Measurements from ENCODE around the gene MMP25.
"Not testable (repeated sequence)": the region's sequence is repeated elsewhere in the genome, so short reads cannot be mapped to it uniquely, and the experiment has no call there.

Gene MMP25

GRCh38 chr16:3060339-3061127 lies 14.2 kb downstream of the MMP25 start:
- H3K27ac ChIP-seq (ENCODE audit: low read depth, low read length), result no peak overlapping the region
- H3K9me3 ChIP-seq (ENCODE audit: control insufficient read depth in 1 of 2, low read length in 2 of 2), result no peaks in the 10 kb centered on the region
- H3K4me3 ChIP-seq (ENCODE audit: low read depth in 1 of 2, low read length in 2 of 2), result peak overlapping the region in 1 of 2 donors; percentile 78
- peaks cover 17 to 21% of the 10 kb centered on the region in 2 donors for H3K4me1 ChIP-seq (ENCODE audit: control insufficient read depth in 1 of 2, insufficient read depth in 2 of 2, low read length in 2 of 2)
- no peaks in the 10 kb centered on the region for H3K36me3 ChIP-seq (ENCODE audit: control insufficient read depth in 1 of 2, insufficient read depth in 2 of 2, low read length in 2 of 2)
- no peaks in the 10 kb centered on the region for H3K27me3 ChIP-seq (ENCODE audit: control insufficient read depth in 1 of 2, insufficient read depth in 2 of 2, low read length in 2 of 2)
- peak overlapping the region in 1 of 2 donors; percentile 83 for H3K9ac ChIP-seq (ENCODE audit: low read depth in 1 of 2, low read length in 2 of 2)

- peaks cover 27 to 31% of the 10 kb centered on the region in 2 donors for H3K4me1 ChIP-seq (ENCODE audit: control insufficient read depth in 1 of 2, insufficient read depth in 2 of 2, low read length in 2 of 2)
Observed at GRCh38 chr16:3062553-3062952, 16.2 kb downstream of the MMP25 start.

GRCh38 chr16:3063625-3064386 lies 17.4 kb downstream of the MMP25 start:
- no peak overlapping the region for H3K4me3 ChIP-seq (ENCODE audit: low read depth in 1 of 2, low read length in 2 of 2)
- no peaks in the 10 kb centered on the region for H3K27me3 ChIP-seq (ENCODE audit: control insufficient read depth in 1 of 2, insufficient read depth in 2 of 2, low read length in 2 of 2)
- peaks cover 0 to 8% of the 10 kb centered on the region in 2 donors for H3K36me3 ChIP-seq (ENCODE audit: control insufficient read depth in 1 of 2, insufficient read depth in 2 of 2, low read length in 2 of 2)
- no peaks in the 10 kb centered on the region for H3K9me3 ChIP-seq (ENCODE audit: control insufficient read depth in 1 of 2, low read length in 2 of 2)
- no peak overlapping the region for H3K27ac ChIP-seq (ENCODE audit: low read depth, low read length)
- no peak overlapping the region for H3K9ac ChIP-seq (ENCODE audit: low read depth in 1 of 2, low read length in 2 of 2)
- peaks cover 27 to 34% of the 10 kb centered on the region in 2 donors for H3K4me1 ChIP-seq (ENCODE audit: control insufficient read depth in 1 of 2, insufficient read depth in 2 of 2, low read length in 2 of 2)

More at GRCh38 chr16:3062553-3062952, 16.2 kb downstream of the MMP25 start:
- Histone ChIP-seq H3K9ac (ENCODE audit: low read depth in 1 of 2, low read length in 2 of 2) (no peak overlapping the region), H3K4me3 (ENCODE audit: low read depth in 1 of 2, low read length in 2 of 2) (no peak overlapping the region), H3K36me3 (ENCODE audit: control insufficient read depth in 1 of 2, insufficient read depth in 2 of 2, low read length in 2 of 2) (no peaks in the 10 kb centered on the region), H3K9me3 (ENCODE audit: control insufficient read depth in 1 of 2, low read length in 2 of 2) (no peaks in the 10 kb centered on the region), H3K27me3 (ENCODE audit: control insufficient read depth in 1 of 2, insufficient read depth in 2 of 2, low read length in 2 of 2) (no peaks in the 10 kb centered on the region), H3K27ac (ENCODE audit: low read depth, low read length) (no peak overlapping the region)

GRCh38 chr16:3065069-3065741 lies 18.8 kb downstream of the MMP25 start, which contains the start of gene IL32:
IL32 (plus strand) TSS chr16:3065640; CDS start chr16:3065812, 172 bp downstream.
- peaks cover 0 to 11% of the 10 kb centered on the region in 2 donors for H3K36me3 ChIP-seq (ENCODE audit: control insufficient read depth in 1 of 2, insufficient read depth in 2 of 2, low read length in 2 of 2)
- H3K9ac ChIP-seq (ENCODE audit: low read depth in 1 of 2, low read length in 2 of 2), result peak within 1 kb of the TSS; percentile 55 to 89
- H3K9me3 ChIP-seq (ENCODE audit: control insufficient read depth in 1 of 2, low read length in 2 of 2), result no peaks in the 10 kb centered on the region
- peak within 1 kb of the TSS; percentile 59 for H3K27ac ChIP-seq (ENCODE audit: low read depth, low read length)
- H3K4me3 ChIP-seq (ENCODE audit: low read depth in 1 of 2, low read length in 2 of 2), result peak within 1 kb of the TSS; percentile 76
- H3K4me1 ChIP-seq (ENCODE audit: control insufficient read depth in 1 of 2, insufficient read depth in 2 of 2, low read length in 2 of 2), result peaks cover 19 to 26% of the 10 kb centered on the region in 2 donors
- H3K27me3 ChIP-seq (ENCODE audit: control insufficient read depth in 1 of 2, insufficient read depth in 2 of 2, low read length in 2 of 2), result no peaks in the 10 kb centered on the region

GRCh38 chr16:3065742-3066439 lies 19.5 kb downstream of the MMP25 start:
- H3K27ac ChIP-seq (ENCODE audit: low read depth, low read length), result peak overlapping the region; percentile 53
- peaks cover 0 to 11% of the 10 kb centered on the region in 2 donors for H3K36me3 ChIP-seq (ENCODE audit: control insufficient read depth in 1 of 2, insufficient read depth in 2 of 2, low read length in 2 of 2)
- no peaks in the 10 kb centered on the region for H3K27me3 ChIP-seq (ENCODE audit: control insufficient read depth in 1 of 2, insufficient read depth in 2 of 2, low read length in 2 of 2)
- H3K9ac ChIP-seq (ENCODE audit: low read depth in 1 of 2, low read length in 2 of 2), result peak overlapping the region; percentile 55 to 89
- H3K4me3 ChIP-seq (ENCODE audit: low read depth in 1 of 2, low read length in 2 of 2), result peak overlapping the region; percentile 76
- peaks cover 14 to 26% of the 10 kb centered on the region in 2 donors for H3K4me1 ChIP-seq (ENCODE audit: control insufficient read depth in 1 of 2, insufficient read depth in 2 of 2, low read length in 2 of 2)
- no peaks in the 10 kb centered on the region for H3K9me3 ChIP-seq (ENCODE audit: control insufficient read depth in 1 of 2, low read length in 2 of 2)

- peak overlapping the region; percentile 76 for H3K4me3 ChIP-seq (ENCODE audit: low read depth in 1 of 2, low read length in 2 of 2)
- H3K27ac ChIP-seq (ENCODE audit: low read depth, low read length), result peak overlapping the region; percentile 53
- H3K36me3 ChIP-seq (ENCODE audit: control insufficient read depth in 1 of 2, insufficient read depth in 2 of 2, low read length in 2 of 2), result peaks cover 0 to 11% of the 10 kb centered on the region in 2 donors
- H3K27me3 ChIP-seq (ENCODE audit: control insufficient read depth in 1 of 2, insufficient read depth in 2 of 2, low read length in 2 of 2), result no peaks in the 10 kb centered on the region
- no peaks in the 10 kb centered on the region for H3K9me3 ChIP-seq (ENCODE audit: control insufficient read depth in 1 of 2, low read length in 2 of 2)
- peak overlapping the region; percentile 55 to 89 for H3K9ac ChIP-seq (ENCODE audit: low read depth in 1 of 2, low read length in 2 of 2)
- peaks cover 14 to 27% of the 10 kb centered on the region in 2 donors for H3K4me1 ChIP-seq (ENCODE audit: control insufficient read depth in 1 of 2, insufficient read depth in 2 of 2, low read length in 2 of 2)
Observed at GRCh38 chr16:3066440-3066748, 20.0 kb downstream of the MMP25 start.

- Histone ChIP-seq H3K27ac (ENCODE audit: low read depth, low read length) (no peak overlapping the region), H3K4me1 (ENCODE audit: control insufficient read depth in 1 of 2, insufficient read depth in 2 of 2, low read length in 2 of 2) (peaks cover 14 to 37% of the 10 kb centered on the region in 2 donors), H3K36me3 (ENCODE audit: control insufficient read depth in 1 of 2, insufficient read depth in 2 of 2, low read length in 2 of 2) (peaks cover 0 to 11% of the 10 kb centered on the region in 2 donors), H3K9me3 (ENCODE audit: control insufficient read depth in 1 of 2, low read length in 2 of 2) (no peaks in the 10 kb centered on the region), H3K27me3 (ENCODE audit: control insufficient read depth in 1 of 2, insufficient read depth in 2 of 2, low read length in 2 of 2) (no peaks in the 10 kb centered on the region), H3K9ac (ENCODE audit: low read depth in 1 of 2, low read length in 2 of 2) (no peak overlapping the region), H3K4me3 (ENCODE audit: low read depth in 1 of 2, low read length in 2 of 2) (no peak overlapping the region)
Observed at GRCh38 chr16:3068487-3068886, 22.1 kb downstream of the MMP25 start.

- H3K4me1 ChIP-seq (ENCODE audit: control insufficient read depth in 1 of 2, insufficient read depth in 2 of 2, low read length in 2 of 2), result peaks cover 14 to 43% of the 10 kb centered on the region in 2 donors
Observed at GRCh38 chr16:3069146-3069545, 22.8 kb downstream of the MMP25 start.

GRCh38 chr16:3070608-3071111 lies 24.3 kb downstream of the MMP25 start:
- Histone ChIP-seq H3K36me3 (ENCODE audit: control insufficient read depth in 1 of 2, insufficient read depth in 2 of 2, low read length in 2 of 2) (peaks cover 0 to 11% of the 10 kb centered on the region in 2 donors), H3K9ac (ENCODE audit: low read depth in 1 of 2, low read length in 2 of 2) (no peak overlapping the region), H3K4me1 (ENCODE audit: control insufficient read depth in 1 of 2, insufficient read depth in 2 of 2, low read length in 2 of 2) (peaks cover 7 to 41% of the 10 kb centered on the region in 2 donors), H3K27ac (ENCODE audit: low read depth, low read length) (no peak overlapping the region), H3K9me3 (ENCODE audit: control insufficient read depth in 1 of 2, low read length in 2 of 2) (no peaks in the 10 kb centered on the region), H3K27me3 (ENCODE audit: control insufficient read depth in 1 of 2, insufficient read depth in 2 of 2, low read length in 2 of 2) (peaks cover 0 to 6% of the 10 kb centered on the region in 2 donors), H3K4me3 (ENCODE audit: low read depth in 1 of 2, low read length in 2 of 2) (no peak overlapping the region)

More at GRCh38 chr16:3069146-3069545, 22.8 kb downstream of the MMP25 start:
- H3K9ac ChIP-seq (ENCODE audit: low read depth in 1 of 2, low read length in 2 of 2); H3K27me3 ChIP-seq (ENCODE audit: control insufficient read depth in 1 of 2, insufficient read depth in 2 of 2, low read length in 2 of 2); H3K4me3 ChIP-seq (ENCODE audit: low read depth in 1 of 2, low read length in 2 of 2); H3K9me3 ChIP-seq (ENCODE audit: control insufficient read depth in 1 of 2, low read length in 2 of 2); H3K27ac ChIP-seq (ENCODE audit: low read depth, low read length): not testable (repeated sequence)
- H3K36me3 ChIP-seq (ENCODE audit: control insufficient read depth in 1 of 2, insufficient read depth in 2 of 2, low read length in 2 of 2), result peaks cover 0 to 11% of the 10 kb centered on the region in 2 donors
